ENCODE results near the gene GPER1. TPM values are rescaled to one million over a fixed set of nuclear protein-coding genes. Genes with fewer than 3 reads are reported as not detected.

Gene GPER1
- total RNA-seq, 2 experiments from 2014 or later = 34.9 to 75.9 TPM

DNA sequence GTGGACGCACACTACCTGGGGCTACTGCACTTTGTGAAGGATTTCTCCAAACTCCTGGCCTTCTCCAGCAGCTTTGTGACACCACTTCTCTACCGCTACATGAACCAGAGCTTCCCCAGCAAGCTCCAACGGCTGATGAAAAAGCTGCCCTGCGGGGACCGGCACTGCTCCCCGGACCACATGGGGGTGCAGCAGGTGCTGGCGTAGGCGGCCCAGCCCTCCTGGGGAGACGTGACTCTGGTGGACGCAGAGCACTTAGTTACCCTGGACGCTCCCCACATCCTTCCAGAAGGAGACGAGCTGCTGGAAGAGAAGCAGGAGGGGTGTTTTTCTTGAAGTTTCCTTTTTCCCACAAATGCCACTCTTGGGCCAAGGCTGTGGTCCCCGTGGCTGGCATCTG is 29.6 kb upstream of the GPER1 start:
- ChIA-PET CTCF (ENCODE audit: unreplicated experiment) (interaction anchor here (1.6 kb wide), 1 partner anchor 28 kb away, joined by 4 read pairs; no protein-coding TSS in a partner anchor), POLR2A (interaction anchor here (1.1 to 1.6 kb wide), 2 partner anchors 32 to 64 kb away, joined by 3 to 5 read pairs; no protein-coding TSS in a partner anchor)
- Histone ChIP-seq H3K27ac (ENCODE audit: low read depth, low read length, poor library complexity, severe bottlenecking) (peak overlapping the region; percentile 89), H3K4me3 (ENCODE audit: low read depth, low read length, poor library complexity, severe bottlenecking) (no peak overlapping the region), H2AFZ (ENCODE audit: low read length) (no peak overlapping the region), H3K9me2 (ENCODE audit: insufficient read depth, low read length) (no peaks in the 10 kb centered on the region), H3K9me3 (ENCODE audit: low read length) (no peaks in the 10 kb centered on the region), H4K20me1 (ENCODE audit: insufficient read depth, low read length) (no peaks in the 10 kb centered on the region), H3K36me3 (ENCODE audit: insufficient read depth, low read length) (no peaks in the 10 kb centered on the region), H3K4me2 (ENCODE audit: low read length) (peak overlapping the region; percentile 39), H3K4me1 (ENCODE audit: insufficient read depth, low read length, poor library complexity, severe bottlenecking) (peaks cover 64% of the 10 kb centered on the region), H3K79me2 (ENCODE audit: insufficient read depth, low read depth, low read length) (no peaks in the 10 kb centered on the region)
- no TSS peak for BruUV-seq (replicated peaks)
- DNase-seq (ENCODE audit: low spot score) = no peak
- intact Hi-C loops (cut with micrococcal nuclease; ENCODE audit: unreplicated experiment) = no loop called here
- TF ChIP-seq EZH2phosphoT487 (IDR thresholded peaks at IDR 0.05; ENCODE audit: borderline replicate concordance, low read depth, low read length) = no peak
- TF ChIP-seq, protein P1, sequence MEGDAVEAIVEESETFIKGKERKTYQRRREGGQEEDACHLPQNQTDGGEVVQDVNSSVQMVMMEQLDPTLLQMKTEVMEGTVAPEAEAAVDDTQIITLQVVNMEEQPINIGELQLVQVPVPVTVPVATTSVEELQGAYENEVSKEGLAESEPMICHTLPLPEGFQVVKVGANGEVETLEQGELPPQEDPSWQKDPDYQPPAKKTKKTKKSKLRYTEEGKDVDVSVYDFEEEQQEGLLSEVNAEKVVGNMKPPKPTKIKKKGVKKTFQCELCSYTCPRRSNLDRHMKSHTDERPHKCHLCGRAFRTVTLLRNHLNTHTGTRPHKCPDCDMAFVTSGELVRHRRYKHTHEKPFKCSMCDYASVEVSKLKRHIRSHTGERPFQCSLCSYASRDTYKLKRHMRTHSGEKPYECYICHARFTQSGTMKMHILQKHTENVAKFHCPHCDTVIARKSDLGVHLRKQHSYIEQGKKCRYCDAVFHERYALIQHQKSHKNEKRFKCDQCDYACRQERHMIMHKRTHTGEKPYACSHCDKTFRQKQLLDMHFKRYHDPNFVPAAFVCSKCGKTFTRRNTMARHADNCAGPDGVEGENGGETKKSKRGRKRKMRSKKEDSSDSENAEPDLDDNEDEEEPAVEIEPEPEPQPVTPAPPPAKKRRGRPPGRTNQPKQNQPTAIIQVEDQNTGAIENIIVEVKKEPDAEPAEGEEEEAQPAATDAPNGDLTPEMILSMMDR (conservative IDR thresholded peaks at IDR 0.05; ENCODE audit: low read length) = no peak

DNA sequence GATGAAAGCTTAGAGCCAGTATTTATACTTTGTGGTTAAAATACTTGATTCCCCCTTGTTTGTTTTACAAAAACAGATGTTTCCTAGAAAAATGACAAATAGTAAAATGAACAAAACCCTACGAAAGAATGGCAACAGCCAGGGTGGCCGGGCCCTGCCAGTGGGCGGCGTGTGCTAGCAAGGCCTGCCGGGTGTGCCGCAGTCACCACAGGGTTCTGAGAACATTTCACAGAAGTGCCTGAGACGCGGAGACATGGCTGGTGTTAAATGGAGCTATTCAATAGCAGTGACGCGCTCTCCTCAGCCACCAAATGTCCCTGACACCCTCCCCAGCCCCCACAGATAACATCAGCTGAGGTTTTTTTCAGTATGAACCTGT is 29.1 kb upstream of the GPER1 start:
- no TSS peak for BruUV-seq (replicated peaks)
- Histone ChIP-seq H3K4me2 (ENCODE audit: low read length) (peak overlapping the region; percentile 39), H2AFZ (ENCODE audit: low read length) (no peak overlapping the region), H4K20me1 (ENCODE audit: insufficient read depth, low read length) (no peaks in the 10 kb centered on the region), H3K36me3 (ENCODE audit: insufficient read depth, low read length) (no peaks in the 10 kb centered on the region), H3K9me2 (ENCODE audit: insufficient read depth, low read length) (no peaks in the 10 kb centered on the region), H3K9me3 (ENCODE audit: low read length) (no peaks in the 10 kb centered on the region), H3K27ac (ENCODE audit: low read depth, low read length, poor library complexity, severe bottlenecking) (peak overlapping the region; percentile 89), H3K4me1 (ENCODE audit: insufficient read depth, low read length, poor library complexity, severe bottlenecking) (peaks cover 67% of the 10 kb centered on the region), H3K4me3 (ENCODE audit: low read depth, low read length, poor library complexity, severe bottlenecking) (peak overlapping the region; percentile 10), H3K79me2 (ENCODE audit: insufficient read depth, low read depth, low read length) (no peaks in the 10 kb centered on the region)
- TF ChIP-seq, protein P1 (conservative IDR thresholded peaks at IDR 0.05; ENCODE audit: low read length) = peak; percentile 55
- no peak for TF ChIP-seq EZH2phosphoT487 (IDR thresholded peaks at IDR 0.05; ENCODE audit: borderline replicate concordance, low read depth, low read length)
- intact Hi-C loops (cut with micrococcal nuclease; ENCODE audit: unreplicated experiment) = loop anchor here (1.0 kb wide), 1 partner anchor 33 kb away; no protein-coding TSS in a partner anchor
- ChIA-PET CTCF (ENCODE audit: unreplicated experiment) (interaction anchor here (1.6 kb wide), 1 partner anchor 28 kb away, joined by 4 read pairs; no protein-coding TSS in a partner anchor), POLR2A (interaction anchor here (0.8 to 1.6 kb wide), 3 partner anchors 33 to 81 kb away, joined by 3 to 5 read pairs (median 3); no protein-coding TSS in a partner anchor)
- peak; percentile 66 for DNase-seq (ENCODE audit: low spot score)

Measured in OCI-LY7 (cell line).